Mesenchymal stem cell (in vitro differentiated cells and primary cell): ENCODE measurements around the gene GOLGA6L7.
"Not testable (repeated sequence)": the region's sequence is repeated elsewhere in the genome, so short reads cannot be mapped to it uniquely, and the experiment has no call there.

Experiments
- DNase-seq: peaks from one replicate; pipeline ENCODE4 v3.0.0-alpha.2; 2013
- H2AFZ ChIP-seq: one replicate; pipeline ENCODE4 v1.6.1; 2013; ENCODE audit warnings: low read depth, mild to moderate bottlenecking, control low read depth, inconsistent platforms, low read length, moderate library complexity
- H2AK5ac ChIP-seq: 2 replicates; pipeline ENCODE4 v1.6.1; 2013; ENCODE audit warnings: low read length, moderate library complexity, mild to moderate bottlenecking, inconsistent platforms; ENCODE audit not compliant: severe bottlenecking
- H2BK120ac ChIP-seq: one replicate; pipeline ENCODE4 v1.6.1; 2013; ENCODE audit warnings: low read depth, mild to moderate bottlenecking, inconsistent platforms, low read length, moderate library complexity
- H2BK12ac ChIP-seq, 2 experiments: one replicate each; pipeline ENCODE4 v1.6.1; 2013; ENCODE audit warnings: inconsistent platforms in 2 of 2, low read length in 2 of 2, mild to moderate bottlenecking in 2 of 2, moderate library complexity in 2 of 2, control low read depth in 1 of 2
- H2BK15ac ChIP-seq: one replicate; pipeline ENCODE4 v1.6.1; 2013; ENCODE audit warnings: mild to moderate bottlenecking, low read depth, inconsistent platforms; ENCODE audit not compliant: poor library complexity, severe bottlenecking
- H2BK5ac ChIP-seq: 2 replicates; pipeline ENCODE4 v1.6.1; 2013; ENCODE audit warnings: low read depth, mild to moderate bottlenecking, low read length, control low read depth, inconsistent platforms; ENCODE audit not compliant: poor library complexity, severe bottlenecking
- H3K14ac ChIP-seq, 2 experiments: one replicate each; pipeline ENCODE4 v1.6.1; 2013; ENCODE audit warnings: inconsistent platforms in 2 of 2, low read length in 2 of 2, control low read depth in 1 of 2, mild to moderate bottlenecking in 1 of 2, moderate library complexity in 1 of 2
- H3K18ac ChIP-seq, 2 experiments: one replicate each; pipeline ENCODE4 v1.6.1; 2013; ENCODE audit warnings: inconsistent platforms in 2 of 2, low read length in 2 of 2, control low read depth in 1 of 2, low read depth in 1 of 2, mild to moderate bottlenecking in 1 of 2
- H3K23ac ChIP-seq, 2 experiments: one replicate each; pipeline ENCODE4 v1.6.1; 2013; ENCODE audit warnings: inconsistent platforms in 2 of 2, low read length in 2 of 2, mild to moderate bottlenecking in 2 of 2, moderate library complexity in 2 of 2, control low read depth in 1 of 2
- H3K27ac ChIP-seq: 2 replicates; pipeline ENCODE4 v1.5.1; 2013; ENCODE audit warnings: mild to moderate bottlenecking, moderate library complexity, low read length, control low read depth, inconsistent platforms; ENCODE audit not compliant: poor library complexity, severe bottlenecking
- H3K27me3 ChIP-seq, 2 experiments: 2 replicates each; pipeline versions ENCODE4 v1.6.1 to v1.7.0; 2013; ENCODE audit warnings: low read length in 2 of 2, mild to moderate bottlenecking in 2 of 2, moderate library complexity in 2 of 2, control low read depth in 1 of 2, inconsistent platforms in 1 of 2; ENCODE audit not compliant: control insufficient read depth in 1 of 2, insufficient read depth in 1 of 2
- H3K36me3 ChIP-seq, 2 experiments: 2 replicates each; pipeline versions ENCODE4 v1.6.1 to v1.7.0; 2013; ENCODE audit warnings: low read length in 2 of 2, control low read depth in 1 of 2, inconsistent platforms in 1 of 2, low read depth in 1 of 2, mild to moderate bottlenecking in 1 of 2; ENCODE audit not compliant: insufficient read depth in 2 of 2, control insufficient read depth in 1 of 2
- H3K4ac ChIP-seq, 2 experiments: one replicate each; pipeline ENCODE4 v1.6.1; 2013; ENCODE audit warnings: inconsistent platforms in 2 of 2, low read length in 2 of 2, mild to moderate bottlenecking in 2 of 2, moderate library complexity in 2 of 2, control low read depth in 1 of 2, low read depth in 1 of 2
- H3K4me1 ChIP-seq: 2 replicates; pipeline ENCODE4 v1.6.1; 2013; ENCODE audit warnings: low read depth, low read length, control low read depth; ENCODE audit not compliant: control insufficient read depth, insufficient read depth
- H3K4me2 ChIP-seq: 2 replicates; pipeline ENCODE4 v1.6.1; 2013; ENCODE audit warnings: low read length, mild to moderate bottlenecking, inconsistent platforms; ENCODE audit not compliant: poor library complexity, severe bottlenecking
- H3K4me3 ChIP-seq, 2 experiments: 2 replicates each; pipeline versions ENCODE4 v1.5.1 to v1.7.0; 2013; ENCODE audit warnings: low read length in 2 of 2, mild to moderate bottlenecking in 2 of 2, control low read depth in 1 of 2, low read depth in 1 of 2; ENCODE audit not compliant: insufficient read depth in 1 of 2
- H3K79me1 ChIP-seq: replicated peaks from 2 replicates; pipeline ENCODE4 v1.6.1; 2013; ENCODE audit warnings: mild to moderate bottlenecking, control low read depth, low read length, inconsistent platforms; ENCODE audit not compliant: poor library complexity, severe bottlenecking
- H3K9ac ChIP-seq: 2 replicates; pipeline ENCODE4 v1.7.0; 2013; ENCODE audit warnings: mild to moderate bottlenecking, low read length, moderate library complexity
- H3K9me3 ChIP-seq: 2 replicates; pipeline ENCODE4 v1.7.0; 2013; ENCODE audit warnings: mild to moderate bottlenecking, low read length; ENCODE audit not compliant: control insufficient read depth
- H4K8ac ChIP-seq: one replicate; pipeline ENCODE4 v1.6.1; 2013; ENCODE audit warnings: inconsistent platforms, mild to moderate bottlenecking, low read length, moderate library complexity
- H4K91ac ChIP-seq: one replicate; pipeline ENCODE4 v1.6.1; 2013; ENCODE audit warnings: mild to moderate bottlenecking, low read length, inconsistent platforms
- WGBS: methylation state at CpG from one replicate; pipeline ENCODE4 v1.1.7; 2013; ENCODE audit warnings: mixed read lengths; 5-methylcytosine and 5-hydroxymethylcytosine counted together

Gene GOLGA6L7

GRCh38 chr15:28840285-28840684 is 8.2 kb downstream of the GOLGA6L7 start:
- H2AFZ ChIP-seq, H2BK15ac ChIP-seq, H3K9me3 ChIP-seq, H3K9ac ChIP-seq, H3K4me2 ChIP-seq, H4K8ac ChIP-seq, H3K79me1 ChIP-seq, H3K18ac ChIP-seq, H2AK5ac ChIP-seq, H3K36me3 ChIP-seq, H4K91ac ChIP-seq, H3K4me3 ChIP-seq, H3K4ac ChIP-seq, H2BK5ac ChIP-seq, H3K27ac ChIP-seq, H3K23ac ChIP-seq, H3K14ac ChIP-seq, H3K27me3 ChIP-seq, DNase-seq, H2BK12ac ChIP-seq, H3K4me1 ChIP-seq, H2BK120ac ChIP-seq: not testable (repeated sequence)
- 81% methylated on average over 5 of the region's 9 CpGs for WGBS

GRCh38 chr15:28834957-28835585 is 13.4 kb downstream of the GOLGA6L7 start:
- H3K9ac ChIP-seq, H3K14ac ChIP-seq, H2AFZ ChIP-seq, H3K4me3 ChIP-seq, H3K23ac ChIP-seq, H2BK15ac ChIP-seq, H4K8ac ChIP-seq, H3K79me1 ChIP-seq, H2BK5ac ChIP-seq, H3K9me3 ChIP-seq, DNase-seq, H3K4ac ChIP-seq, H3K27ac ChIP-seq, H3K27me3 ChIP-seq, H3K18ac ChIP-seq, H2BK12ac ChIP-seq, H4K91ac ChIP-seq, H2AK5ac ChIP-seq, H2BK120ac ChIP-seq, H3K4me1 ChIP-seq, H3K36me3 ChIP-seq, H3K4me2 ChIP-seq: not testable (repeated sequence)
- 92% methylated on average over 4 of the region's 10 CpGs for whole genome bisulfite sequencing

GRCh38 chr15:28831897-28832587 is 16.4 kb downstream of the GOLGA6L7 start:
- H3K18ac ChIP-seq, H3K4ac ChIP-seq, H4K91ac ChIP-seq, H3K9ac ChIP-seq, H3K23ac ChIP-seq, H3K14ac ChIP-seq, H2BK120ac ChIP-seq, H3K27ac ChIP-seq, H4K8ac ChIP-seq, H2BK12ac ChIP-seq, H3K27me3 ChIP-seq, H3K9me3 ChIP-seq, H2AK5ac ChIP-seq, H2BK5ac ChIP-seq, H3K79me1 ChIP-seq, H3K36me3 ChIP-seq, H2BK15ac ChIP-seq, H3K4me1 ChIP-seq: not testable (repeated sequence)
- Histone ChIP-seq H2AFZ (peak overlapping the region; percentile 69), H3K4me3 (peak overlapping the region in 1 of 2 experiments; percentile 54), H3K4me2 (peak overlapping the region; percentile 74)
- DNase-seq: peak; percentile 89
- WGBS: 11% methylated on average over 39 of the region's 56 CpGs

- not testable (repeated sequence) for H3K23ac ChIP-seq, H2BK120ac ChIP-seq, H2AFZ ChIP-seq, H3K4me3 ChIP-seq, H3K18ac ChIP-seq, H3K9me3 ChIP-seq, H3K36me3 ChIP-seq, H3K27me3 ChIP-seq, H3K4me2 ChIP-seq, H2AK5ac ChIP-seq, H4K91ac ChIP-seq, H3K4me1 ChIP-seq, H3K79me1 ChIP-seq, H3K4ac ChIP-seq, H2BK5ac ChIP-seq, H2BK15ac ChIP-seq, DNase-seq, H3K14ac ChIP-seq, H4K8ac ChIP-seq, H3K27ac ChIP-seq, H2BK12ac ChIP-seq, H3K9ac ChIP-seq
- no CpG with 5 or more reads among the region's 2 CpGs for WGBS
Measured at GRCh38 chr15:28821420-28821819, 27.0 kb downstream of the GOLGA6L7 start.
